Endothelial cell of umbilical vein (primary cell): ENCODE measurements around the gene LRFN3.

Source experiments
- CTCF ChIP-seq, 2 donors: IDR thresholded peaks; 1 replicate in 1 of 2; 2 replicates in 1 of 2; pipeline ENCODE4 v1.5.1; 2011; ENCODE audit warnings: low read length in 2 of 2, mild to moderate bottlenecking in 2 of 2, moderate library complexity in 2 of 2, control low read depth in 1 of 2, inconsistent platforms in 1 of 2, low read depth in 1 of 2; ENCODE audit not compliant: insufficient read depth in 1 of 2; ENCODE audit errors: extremely low read depth in 1 of 2
- EZH2 ChIP-seq: IDR thresholded peaks from 2 replicates; pipeline ENCODE4 v1.6.1; 2012; ENCODE audit warnings: borderline replicate concordance, low read depth, mild to moderate bottlenecking, moderate library complexity, low read length, inconsistent platforms; ENCODE audit not compliant: severe bottlenecking
- POLR2A ChIP-seq: IDR thresholded peaks from 2 replicates; pipeline ENCODE4 v1.6.1; 2012; ENCODE audit warnings: low read depth, mild to moderate bottlenecking, control low read depth, low read length

DNA sequence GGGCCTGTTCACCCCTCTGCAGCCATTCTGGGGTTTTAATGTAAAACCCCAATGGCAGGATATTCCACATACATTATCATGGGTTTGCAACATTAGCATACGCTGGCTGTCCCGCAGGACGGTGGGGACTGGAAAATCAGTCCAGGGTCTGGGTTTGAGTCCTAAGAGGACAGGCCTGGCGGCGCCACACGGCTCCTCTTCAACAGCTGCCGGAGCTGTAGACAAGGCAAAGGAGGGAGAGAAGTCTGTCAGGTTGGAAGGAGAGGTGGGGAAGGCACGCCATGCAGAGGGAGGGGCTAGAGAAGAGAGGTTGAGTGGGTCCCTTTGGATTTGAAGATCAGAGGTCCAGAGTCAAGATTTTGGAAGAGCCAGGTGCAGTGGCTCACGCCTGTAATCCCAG, 47.8 kb upstream of the LRFN3 start:
- TF ChIP-seq CTCF (IDR thresholded peaks at IDR 0.05; ENCODE audit: extremely low read depth in 1 of 2, insufficient read depth in 1 of 2, low read depth in 1 of 2, low read length in 2 of 2) (no peak), EZH2 (no peak), POLR2A (no peak)
